A549 (cell line): ENCODE data around the gene KSR1. TPM values are rescaled to one million over a fixed set of nuclear protein-coding genes. Genes with fewer than 3 reads are reported as not detected.

Experiments used
- ATAC-seq, 2 experiments: fragments of 200-7000 bp in 1 of 2; fragments of >200 bp in 1 of 2; cut with Nextera tagmentation in 1 of 2; cut with Tn5 transposase in 1 of 2; 3 replicates each; pipeline versions ENCODE4 v1.8.0 to v1.9.1; 2018 to 2020; ENCODE audit warnings: mild to moderate bottlenecking in 1 of 2, moderate library complexity in 1 of 2
- CTCF ChIA-PET: fragments of 300-600 bp; sonication (Branson Sonifier 250); formaldehyde crosslinking; extraction: SDS; loops from one replicate; lab custom pipeline; 2021; ENCODE audit warnings: antibody characterized with exemption, inconsistent platforms; lab: Yijun Ruan, JAX
- POLR2A ChIA-PET: fragments of 350-600 bp; formaldehyde crosslinking; extraction: SDS; loops from one replicate; lab custom pipeline; 2021; ENCODE audit warnings: antibody characterized with exemption, inconsistent platforms; lab: Yijun Ruan, JAX
- DNase-seq, 2 experiments: peaks; one replicate each; pipeline versions ENCODE4 v3.0.0 to v3.0.0-alpha.2; 2011 to 2016; ENCODE audit warnings: low read depth in 1 of 2, low spot score in 1 of 2
- FAIRE-seq: peaks from 2 replicates; lab custom pipeline; 2011; peaks lifted over from hg19 to GRCh38; lab: Jason Lieb, UNC
- H3K27ac ChIP-seq, 2 experiments: fragments of >200 bp; sonication (Bioruptor Twin); formaldehyde crosslinking; 3 replicates each; pipeline ENCODE4 v1.5.1; 2016 to 2017
- H3K4me1 ChIP-seq: fragments of >200 bp; sonication (Bioruptor Twin); formaldehyde crosslinking; 3 replicates; pipeline ENCODE4 v1.6.1; 2016
- H3K4me2 ChIP-seq: fragments of >200 bp; sonication (Bioruptor Twin); formaldehyde crosslinking; 3 replicates; pipeline ENCODE4 v1.6.1; 2016
- H3K4me3 ChIP-seq: fragments of >200 bp; sonication (Bioruptor Twin); formaldehyde crosslinking; 3 replicates; pipeline ENCODE4 v1.5.1; 2016
- H3K9me3 ChIP-seq: fragments of >200 bp; sonication (Bioruptor Twin); formaldehyde crosslinking; 3 replicates; pipeline ENCODE4 v1.6.1; 2016
- CBX2 ChIP-seq: fragments of 200-600 bp; sonication (generic); IDR thresholded peaks from 2 replicates; pipeline ENCODE4 v1.6.1; 2016; ENCODE audit warnings: low read depth, mild to moderate bottlenecking, borderline replicate concordance
- CEBPB ChIP-seq, 2 experiments: fragments of >200 bp in 1 of 2; sonication (Bioruptor Twin) in 1 of 2; formaldehyde crosslinking in 1 of 2; IDR thresholded peaks; 2 replicates each; pipeline ENCODE4 v1.6.1; 2012 to 2016
- CHD4 ChIP-seq: fragments of 200-600 bp; sonication (generic); IDR thresholded peaks from 2 replicates; pipeline ENCODE4 v1.6.1; 2016; ENCODE audit warnings: antibody characterized with exemption, mild to moderate bottlenecking, borderline replicate concordance
- EHF ChIP-seq: fragments of 250-450 bp; sonication (Bioruptor Pico); IDR thresholded peaks from 2 replicates; pipeline ENCODE4 v1.5.0; 2020; ENCODE audit warnings: mild to moderate bottlenecking
- EHMT2 ChIP-seq: fragments of 200-600 bp; sonication (generic); IDR thresholded peaks from 2 replicates; pipeline ENCODE4 v1.6.1; 2016; ENCODE audit warnings: antibody characterized with exemption, low read depth, mild to moderate bottlenecking, moderate library complexity
- FOSB ChIP-seq: fragments of 250-450 bp; sonication (Bioruptor Pico); IDR thresholded peaks from 2 replicates; pipeline ENCODE4 v1.5.0; 2020; ENCODE audit warnings: mild to moderate bottlenecking, moderate library complexity
- FOSL2 ChIP-seq, 2 experiments: fragments of 450-650 bp in 1 of 2; fragments of >200 bp in 1 of 2; sonication (Bioruptor Twin) in 1 of 2; formaldehyde crosslinking; IDR thresholded peaks; 2 replicates each; pipeline versions ENCODE4 v1.5.0 to v1.6.1; 2016 to 2020; ENCODE audit warnings: mild to moderate bottlenecking in 1 of 2, moderate library complexity in 1 of 2
- HDAC2 ChIP-seq: fragments of 200-600 bp; sonication (generic); IDR thresholded peaks from 2 replicates; pipeline ENCODE4 v1.6.1; 2016
- HEYL ChIP-seq: fragments of 250-450 bp; sonication (Bioruptor Pico); IDR thresholded peaks from 2 replicates; pipeline ENCODE4 v1.8.0; 2021; ENCODE audit warnings: mild to moderate bottlenecking, moderate library complexity
- HOXA7 ChIP-seq: fragments of 250-450 bp; sonication (Bioruptor Pico); IDR thresholded peaks from 2 replicates; pipeline ENCODE4 v1.5.0; 2020; ENCODE audit warnings: mild to moderate bottlenecking, moderate library complexity
- MAZ ChIP-seq: fragments of 150-350 bp; IDR thresholded peaks from 2 replicates; pipeline ENCODE4 v1.6.1; 2014; ENCODE audit warnings: antibody characterized with exemption, low read depth, low read length, borderline replicate concordance
- NPAS2 ChIP-seq: fragments of 250-450 bp; sonication (Bioruptor Pico); IDR thresholded peaks from 2 replicates; pipeline ENCODE4 v1.8.0; 2022; ENCODE audit warnings: mild to moderate bottlenecking, moderate library complexity, borderline replicate concordance
- RFX5 ChIP-seq: fragments of 450-650 bp; IDR thresholded peaks from 2 replicates; pipeline ENCODE4 v1.7.1; 2014; ENCODE audit warnings: antibody characterized with exemption, mild to moderate bottlenecking, moderate library complexity
- RNF2 ChIP-seq: fragments of 200-600 bp; sonication (generic); IDR thresholded peaks from 2 replicates; pipeline ENCODE4 v1.6.1; 2016; ENCODE audit warnings: low read depth, mild to moderate bottlenecking, antibody characterized with exemption, moderate library complexity, borderline replicate concordance
- TFCP2L1 ChIP-seq: fragments of 250-450 bp; sonication (Bioruptor Pico); IDR thresholded peaks from 2 replicates; pipeline ENCODE4 v1.5.0; 2021; ENCODE audit warnings: mild to moderate bottlenecking
- ZFP36 ChIP-seq: fragments of 450-650 bp; IDR thresholded peaks from 2 replicates; pipeline ENCODE4 v1.6.1; 2014; ENCODE audit warnings: borderline replicate concordance; ENCODE audit not compliant: partially characterized antibody
- ZNF302 ChIP-seq: fragments of 250-450 bp; sonication (Bioruptor Pico); IDR thresholded peaks from 2 replicates; pipeline ENCODE4 v1.9.0; 2021; ENCODE audit warnings: inconsistent platforms, mild to moderate bottlenecking, moderate library complexity
- WGBS: methylation state at CpG from one replicate; pipeline ENCODE4 v1.1.6; 2017; ENCODE audit errors: missing lambda C conversion rate; 5-methylcytosine and 5-hydroxymethylcytosine counted together
- polyA plus RNA-seq, 4 experiments: library from polyadenylated mRNA; depleted of rRNA in 3 of 4; stranded (reverse); fragments of >200 nt; fragmentation: RNase III in 1 of 4; extraction: RNeasy Plus Mini Kit Qiagen cat#74134 plus additional on column Dnase treatment in 1 of 4; gene quantifications; 2 replicates in 3 of 4; 3 replicates in 1 of 4; pipeline ENCODE4 v1.2.3, GENCODE V29; 2011 to 2017
- TF ChIP-seq, protein P1 (sequence below): IDR thresholded peaks from 2 replicates; pipeline ENCODE4 v1.6.1; 2012; ENCODE audit warnings: low read depth, borderline replicate concordance
- TF ChIP-seq, protein P2 (sequence below): fragments of >200 bp; sonication (Bioruptor Twin); formaldehyde crosslinking; IDR thresholded peaks from 3 replicates; pipeline ENCODE4 v1.6.1; 2016
- TF ChIP-seq, protein P3 (sequence below): fragments of >200 bp; sonication (Bioruptor Twin); formaldehyde crosslinking; IDR thresholded peaks from 3 replicates; pipeline ENCODE4 v1.5.1; 2016
- TF ChIP-seq, protein P4 (sequence below): fragments of 250-450 bp; sonication (Bioruptor Pico); IDR thresholded peaks from 2 replicates; pipeline ENCODE4 v1.5.0; 2021; ENCODE audit warnings: mild to moderate bottlenecking, moderate library complexity, borderline replicate concordance

The KSR1 gene
- polyA plus RNA-seq, 2 of the 4 experiments (the other 2 are of a cell fraction): 13.3 to 14.6 TPM

GRCh38 chr17:27414694-27415093 lies 41.6 kb upstream of the KSR1 start:
- Histone ChIP-seq H3K27ac (no peak overlapping the region), H3K9me3 (no peaks in the 10 kb centered on the region)
- no peak for TF ChIP-seq FOSL2 (IDR thresholded peaks at IDR 0.05)
- TF ChIP-seq FOSL2 (CRISPR knock-in tag; IDR thresholded peaks at IDR 0.05): no peak
- TF ChIP-seq HEYL (CRISPR knock-in tag): no peak
- no peak for TF ChIP-seq ZFP36
- TF ChIP-seq CEBPB (IDR thresholded peaks at IDR 0.05): no peak
- TF ChIP-seq MAZ: no peak
- TF ChIP-seq CHD4: no peak
- no peak for TF ChIP-seq CBX2
- no peak for TF ChIP-seq TFCP2L1 (CRISPR knock-in tag)
- TF ChIP-seq, all 56 proteins: peak for 0
- 49% methylated on average over 6 of the region's 6 CpGs for WGBS
- FAIRE-seq (no peak), DNase-seq (no peak), ATAC-seq (peak; percentile 48 to 54; a peak in 2 of 6 replicates)
- ChIA-PET POLR2A (no interaction called here), CTCF (interaction anchor here (0.5 to 3.4 kb wide), 6 partner anchors 34 to 236 kb away, joined by 3 to 12 read pairs (median 4); no protein-coding TSS in a partner anchor)
- Histone ChIP-seq H3K4me2 (no peak overlapping the region), H3K4me3 (no peak overlapping the region), H3K4me1 (peaks cover 15% of the 10 kb centered on the region)

DNA sequence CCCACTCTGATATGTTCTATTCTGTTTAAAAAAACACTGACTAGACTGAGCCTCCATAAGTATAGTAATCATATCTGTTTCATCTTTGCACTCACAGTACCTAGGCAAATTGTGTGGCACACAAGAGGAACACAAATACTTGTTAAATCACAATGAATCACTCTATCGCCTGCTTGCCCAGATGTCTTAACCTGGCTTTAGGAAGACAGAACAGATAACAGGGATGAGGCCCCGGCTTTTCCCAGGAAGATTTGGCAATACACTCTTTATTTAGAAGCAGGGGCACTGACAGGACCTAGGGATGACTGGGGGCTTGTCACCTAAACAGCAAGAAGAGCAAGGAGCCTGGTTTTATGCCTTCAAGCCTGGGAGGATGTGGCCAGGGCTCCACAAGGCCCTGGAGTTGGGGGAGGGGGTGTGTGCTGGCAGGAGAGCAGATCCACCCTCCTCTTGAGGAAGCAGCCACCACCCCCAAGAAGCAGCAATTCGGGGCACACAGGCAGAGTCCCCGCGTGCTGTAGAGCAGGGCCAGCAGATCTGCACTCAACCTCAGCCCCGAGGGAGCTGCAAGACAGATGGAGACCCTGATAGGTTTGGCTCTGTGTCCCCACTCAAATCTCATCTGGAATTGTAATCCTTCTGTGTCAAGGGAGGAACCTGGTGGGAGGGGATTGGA lies 41.0 kb upstream of the KSR1 start:
- 56% methylated on average over 6 of the region's 6 CpGs for WGBS
- no peak overlapping the region for H3K4me2 ChIP-seq
- no peak for TF ChIP-seq FOSB (CRISPR knock-in tag)
- TF ChIP-seq, protein P1, sequence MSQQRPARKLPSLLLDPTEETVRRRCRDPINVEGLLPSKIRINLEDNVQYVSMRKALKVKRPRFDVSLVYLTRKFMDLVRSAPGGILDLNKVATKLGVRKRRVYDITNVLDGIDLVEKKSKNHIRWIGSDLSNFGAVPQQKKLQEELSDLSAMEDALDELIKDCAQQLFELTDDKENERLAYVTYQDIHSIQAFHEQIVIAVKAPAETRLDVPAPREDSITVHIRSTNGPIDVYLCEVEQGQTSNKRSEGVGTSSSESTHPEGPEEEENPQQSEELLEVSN: no peak
- TF ChIP-seq EHF (CRISPR knock-in tag): no peak
- TF ChIP-seq, protein P2, sequence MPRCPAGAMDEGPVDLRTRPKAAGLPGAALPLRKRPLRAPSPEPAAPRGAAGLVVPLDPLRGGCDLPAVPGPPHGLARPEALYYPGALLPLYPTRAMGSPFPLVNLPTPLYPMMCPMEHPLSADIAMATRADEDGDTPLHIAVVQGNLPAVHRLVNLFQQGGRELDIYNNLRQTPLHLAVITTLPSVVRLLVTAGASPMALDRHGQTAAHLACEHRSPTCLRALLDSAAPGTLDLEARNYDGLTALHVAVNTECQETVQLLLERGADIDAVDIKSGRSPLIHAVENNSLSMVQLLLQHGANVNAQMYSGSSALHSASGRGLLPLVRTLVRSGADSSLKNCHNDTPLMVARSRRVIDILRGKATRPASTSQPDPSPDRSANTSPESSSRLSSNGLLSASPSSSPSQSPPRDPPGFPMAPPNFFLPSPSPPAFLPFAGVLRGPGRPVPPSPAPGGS: no peak
- no peak for TF ChIP-seq FOSL2 (IDR thresholded peaks at IDR 0.05)
- no peak for TF ChIP-seq FOSL2 (CRISPR knock-in tag; IDR thresholded peaks at IDR 0.05)
- no peak for TF ChIP-seq MAZ
- TF ChIP-seq, protein P3, sequence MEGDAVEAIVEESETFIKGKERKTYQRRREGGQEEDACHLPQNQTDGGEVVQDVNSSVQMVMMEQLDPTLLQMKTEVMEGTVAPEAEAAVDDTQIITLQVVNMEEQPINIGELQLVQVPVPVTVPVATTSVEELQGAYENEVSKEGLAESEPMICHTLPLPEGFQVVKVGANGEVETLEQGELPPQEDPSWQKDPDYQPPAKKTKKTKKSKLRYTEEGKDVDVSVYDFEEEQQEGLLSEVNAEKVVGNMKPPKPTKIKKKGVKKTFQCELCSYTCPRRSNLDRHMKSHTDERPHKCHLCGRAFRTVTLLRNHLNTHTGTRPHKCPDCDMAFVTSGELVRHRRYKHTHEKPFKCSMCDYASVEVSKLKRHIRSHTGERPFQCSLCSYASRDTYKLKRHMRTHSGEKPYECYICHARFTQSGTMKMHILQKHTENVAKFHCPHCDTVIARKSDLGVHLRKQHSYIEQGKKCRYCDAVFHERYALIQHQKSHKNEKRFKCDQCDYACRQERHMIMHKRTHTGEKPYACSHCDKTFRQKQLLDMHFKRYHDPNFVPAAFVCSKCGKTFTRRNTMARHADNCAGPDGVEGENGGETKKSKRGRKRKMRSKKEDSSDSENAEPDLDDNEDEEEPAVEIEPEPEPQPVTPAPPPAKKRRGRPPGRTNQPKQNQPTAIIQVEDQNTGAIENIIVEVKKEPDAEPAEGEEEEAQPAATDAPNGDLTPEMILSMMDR: no peak
- TF ChIP-seq NPAS2 (CRISPR knock-in tag): no peak
- no peak for TF ChIP-seq ZNF302 (CRISPR knock-in tag)
- no peak for TF ChIP-seq HDAC2
- TF ChIP-seq, protein P4, sequence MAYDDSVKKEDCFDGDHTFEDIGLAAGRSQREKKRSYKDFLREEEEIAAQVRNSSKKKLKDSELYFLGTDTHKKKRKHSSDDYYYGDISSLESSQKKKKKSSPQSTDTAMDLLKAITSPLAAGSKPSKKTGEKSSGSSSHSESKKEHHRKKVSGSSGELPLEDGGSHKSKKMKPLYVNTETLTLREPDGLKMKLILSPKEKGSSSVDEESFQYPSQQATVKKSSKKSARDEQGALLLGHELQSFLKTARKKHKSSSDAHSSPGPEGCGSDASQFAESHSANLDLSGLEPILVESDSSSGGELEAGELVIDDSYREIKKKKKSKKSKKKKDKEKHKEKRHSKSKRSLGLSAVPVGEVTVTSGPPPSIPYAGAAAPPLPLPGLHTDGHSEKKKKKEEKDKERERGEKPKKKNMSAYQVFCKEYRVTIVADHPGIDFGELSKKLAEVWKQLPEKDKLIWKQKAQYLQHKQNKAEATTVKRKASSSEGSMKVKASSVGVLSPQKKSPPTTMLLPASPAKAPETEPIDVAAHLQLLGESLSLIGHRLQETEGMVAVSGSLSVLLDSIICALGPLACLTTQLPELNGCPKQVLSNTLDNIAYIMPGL (CRISPR knock-in tag): no peak
- TF ChIP-seq HOXA7 (CRISPR knock-in tag): no peak
- TF ChIP-seq RFX5: no peak
- TF ChIP-seq EHMT2: no peak
- no peak for TF ChIP-seq RNF2
- TF ChIP-seq, all 56 proteins: peak for 0
- H3K27ac ChIP-seq: peak overlapping the region in 1 of 2 experiments; percentile 19; a peak in 1 of 6 replicates
- ChIA-PET POLR2A (no interaction called here), CTCF (interaction anchor here (1.2 to 3.4 kb wide), 2 partner anchors 184 to 188 kb away, joined by 5 to 12 read pairs; no protein-coding TSS in a partner anchor)
- no peaks in the 10 kb centered on the region for H3K9me3 ChIP-seq
- H3K4me3 ChIP-seq: no peak overlapping the region
- no peak for FAIRE-seq
- no peak for ATAC-seq
- DNase-seq: no peak
- H3K4me1 ChIP-seq: peaks cover 15% of the 10 kb centered on the region
